Hepatocyte (in vitro differentiated cells): ENCODE results near the gene DCDC2B. TPM values are rescaled to one million over a fixed set of nuclear protein-coding genes. Genes with fewer than 3 reads are reported as not detected.

Experiments
- DNase-seq: peaks from one replicate; pipeline ENCODE4 v3.0.0-alpha.2; 2016; ENCODE audit warnings: low spot score
- H2AFZ ChIP-seq: fragments of 200-600 bp; sonication (generic); 2 replicates; pipeline ENCODE4 v1.6.0; 2016; ENCODE audit warnings: antibody characterized with exemption, mild to moderate bottlenecking
- H3K27ac ChIP-seq: fragments of 200-600 bp; sonication (generic); 2 replicates; pipeline ENCODE4 v1.5.1; 2016; ENCODE audit warnings: mild to moderate bottlenecking
- H3K27me3 ChIP-seq: fragments of 200-600 bp; sonication (generic); 2 replicates; pipeline ENCODE4 v1.6.1; 2016
- H3K36me3 ChIP-seq: fragments of 200-600 bp; sonication (generic); replicated peaks from 2 replicates; pipeline ENCODE4 v1.5.1; 2016; ENCODE audit warnings: low read depth; ENCODE audit not compliant: insufficient read depth
- H3K4me1 ChIP-seq: fragments of 200-600 bp; sonication (generic); 2 replicates; pipeline ENCODE4 v1.5.1; 2016; ENCODE audit warnings: mild to moderate bottlenecking, moderate library complexity; ENCODE audit not compliant: insufficient read depth
- H3K4me2 ChIP-seq: fragments of 200-600 bp; sonication (generic); 2 replicates; pipeline ENCODE4 v1.6.0; 2016
- H3K4me3 ChIP-seq: fragments of 200-600 bp; sonication (generic); 2 replicates; pipeline ENCODE4 v1.5.1; 2016; ENCODE audit warnings: mild to moderate bottlenecking
- H3K79me2 ChIP-seq: fragments of 200-600 bp; sonication (generic); 2 replicates; pipeline ENCODE4 v1.6.0; 2017; ENCODE audit warnings: mild to moderate bottlenecking
- H3K9me2 ChIP-seq: fragments of 200-600 bp; sonication (generic); replicated peaks from 2 replicates; pipeline ENCODE4 v1.6.0; 2017; ENCODE audit warnings: mild to moderate bottlenecking; ENCODE audit not compliant: insufficient read depth
- H3K9me3 ChIP-seq: fragments of 200-600 bp; sonication (generic); 2 replicates; pipeline ENCODE4 v1.5.1; 2016; ENCODE audit warnings: low read depth, mild to moderate bottlenecking
- H4K20me1 ChIP-seq: fragments of 200-600 bp; sonication (generic); 2 replicates; pipeline ENCODE4 v1.6.0; 2016; ENCODE audit warnings: mild to moderate bottlenecking; ENCODE audit not compliant: insufficient read depth, poor library complexity, severe bottlenecking
- CTCF ChIP-seq: fragments of 200-600 bp; sonication (generic); IDR thresholded peaks from 2 replicates; pipeline ENCODE4 v1.5.1; 2016; ENCODE audit warnings: antibody characterized with exemption, mild to moderate bottlenecking; ENCODE audit not compliant: poor library complexity
- EZH2 ChIP-seq: fragments of 200-600 bp; sonication (generic); IDR thresholded peaks from 2 replicates; pipeline ENCODE4 v1.6.1; 2016; ENCODE audit warnings: antibody characterized with exemption, mild to moderate bottlenecking, borderline replicate concordance
- EZH2phosphoT487 ChIP-seq: fragments of 200-600 bp; sonication (generic); IDR thresholded peaks from one replicate; pipeline ENCODE4 v1.6.1; 2018; ENCODE audit warnings: antibody characterized with exemption, mild to moderate bottlenecking, low read depth, moderate library complexity; ENCODE audit not compliant: unreplicated experiment, severe bottlenecking
- WGBS: methylation state at CpG from one replicate; pipeline ENCODE4 v1.1.6; 2016; ENCODE audit warnings: low lambda C conversion rate; ENCODE audit errors: missing lambda C conversion rate; 5-methylcytosine and 5-hydroxymethylcytosine counted together
- polyA plus RNA-seq: library from polyadenylated mRNA; unstranded; fragments of >200 nt; fragmentation: Nextera tagmentation; extraction: Ambion mirVana; gene quantifications from 2 replicates; pipeline ENCODE4 v1.2.1, GENCODE V29; 2016
- total RNA-seq: library from RNA; depleted of rRNA; stranded (reverse); fragments of >200 nt; gene quantifications from 2 replicates; pipeline ENCODE4 v1.2.3, GENCODE V29; 2014

Gene DCDC2B
- total and polyA plus RNA-seq, 2 experiments from 2014 or later = 0.17 TPM; not detected in 1

GRCh38 chr1:32195972-32196823, 12.7 kb upstream of the DCDC2B start:
- H3K9me3 ChIP-seq = no peaks in the 10 kb centered on the region
- H4K20me1 ChIP-seq = no peaks in the 10 kb centered on the region
- H3K36me3 ChIP-seq = no peaks in the 10 kb centered on the region
- H3K27ac ChIP-seq = no peak overlapping the region
- no peak for TF ChIP-seq EZH2
- TF ChIP-seq CTCF = no peak
- TF ChIP-seq EZH2phosphoT487 = no peak
- no peaks in the 10 kb centered on the region for H3K27me3 ChIP-seq
- no peak overlapping the region for H3K4me2 ChIP-seq
- no peaks in the 10 kb centered on the region for H3K4me1 ChIP-seq
- no peak for DNase-seq
- H3K4me3 ChIP-seq = no peak overlapping the region
- no peaks in the 10 kb centered on the region for H3K79me2 ChIP-seq
- H3K9me2 ChIP-seq = no peaks in the 10 kb centered on the region
- H2AFZ ChIP-seq = no peak overlapping the region

DNA sequence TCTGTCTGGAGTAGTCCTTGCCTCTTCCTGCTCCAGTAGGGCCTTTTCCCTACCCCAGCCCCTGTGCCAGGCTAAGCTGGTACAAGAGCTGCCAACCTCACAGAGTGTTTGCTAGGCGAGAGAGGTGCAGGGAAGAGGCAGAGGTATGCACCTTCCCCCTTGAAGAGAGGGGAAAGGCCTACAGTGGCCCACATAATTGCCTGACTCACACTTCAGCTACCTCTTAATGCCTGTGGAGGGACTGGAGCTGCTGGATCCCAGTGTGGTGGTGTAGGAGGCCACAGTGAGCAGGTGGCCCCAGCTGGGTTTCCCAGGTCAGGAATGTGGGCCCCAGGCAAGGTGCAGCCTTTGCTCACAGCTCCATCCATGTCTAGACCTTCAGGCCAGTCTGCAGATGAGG, 11.8 kb upstream of the DCDC2B start:
- Histone ChIP-seq H3K4me1 (no peaks in the 10 kb centered on the region), H3K27ac (no peak overlapping the region), H3K4me3 (no peak overlapping the region), H3K27me3 (no peaks in the 10 kb centered on the region), H3K36me3 (no peaks in the 10 kb centered on the region), H3K9me2 (no peaks in the 10 kb centered on the region), H2AFZ (no peak overlapping the region), H3K79me2 (no peaks in the 10 kb centered on the region), H3K4me2 (no peak overlapping the region), H4K20me1 (no peaks in the 10 kb centered on the region), H3K9me3 (no peaks in the 10 kb centered on the region)
- no peak for DNase-seq
- TF ChIP-seq CTCF (no peak), EZH2 (no peak), EZH2phosphoT487 (no peak)
- 92% methylated on average over 1 of the region's 1 CpG for WGBS

DNA sequence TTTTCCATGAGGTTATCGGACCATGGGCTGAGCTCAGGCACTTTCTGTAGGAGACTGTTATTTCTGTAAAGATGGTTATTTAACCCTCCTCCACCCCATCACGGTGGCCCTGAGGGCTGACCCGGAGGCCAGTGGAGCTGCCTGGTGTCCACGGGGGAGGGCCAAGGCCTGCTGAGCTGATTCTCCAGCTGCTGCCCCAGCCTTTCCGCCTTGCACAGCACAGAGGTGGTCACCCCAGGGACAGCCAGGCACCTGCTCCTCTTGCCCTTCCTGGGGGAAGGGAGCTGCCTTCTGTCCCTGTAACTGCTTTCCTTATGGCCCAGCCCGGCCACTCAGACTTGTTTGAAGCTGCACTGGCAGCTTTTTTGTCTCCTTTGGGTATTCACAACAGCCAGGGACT, 11.1 kb upstream of the DCDC2B start:
- Histone ChIP-seq H3K36me3 (no peaks in the 10 kb centered on the region), H3K4me1 (no peaks in the 10 kb centered on the region), H3K27me3 (no peaks in the 10 kb centered on the region), H3K9me3 (no peaks in the 10 kb centered on the region), H3K4me3 (no peak overlapping the region), H2AFZ (no peak overlapping the region), H4K20me1 (no peaks in the 10 kb centered on the region), H3K79me2 (no peaks in the 10 kb centered on the region), H3K9me2 (no peaks in the 10 kb centered on the region), H3K4me2 (no peak overlapping the region), H3K27ac (no peak overlapping the region)
- DNase-seq = no peak
- TF ChIP-seq CTCF = no peak
- 78% methylated on average over 6 of the region's 6 CpGs for WGBS
